SK-N-SH (cell line): ENCODE measurements around the gene POLA1. TPM values are rescaled to one million over a fixed set of nuclear protein-coding genes. Genes with fewer than 3 reads are reported as not detected.

Source experiments
- CTCF ChIA-PET: fragments of 300-600, 350-600 bp; formaldehyde crosslinking; extraction: SDS; loops from one replicate; lab custom pipeline; 2021; lab: Yijun Ruan, JAX
- POLR2A ChIA-PET: fragments of 350-600 bp; sonication (Branson Sonifier 250); formaldehyde crosslinking; extraction: SDS; loops from one replicate; lab custom pipeline; 2020; ENCODE audit warnings: antibody characterized with exemption, inconsistent platforms; lab: Yijun Ruan, JAX
- DNase-seq: peaks from one replicate; pipeline ENCODE4 v3.0.0; 2012
- H2AFZ ChIP-seq: fragments of 200-600 bp; sonication (generic); 2 replicates; pipeline ENCODE4 v1.8.1; 2016; ENCODE audit warnings: antibody characterized with exemption, mild to moderate bottlenecking, low read depth
- H3F3A ChIP-seq: fragments of 200-600 bp; sonication (generic); replicated peaks from 2 replicates; pipeline ENCODE3; 2016; ENCODE audit warnings: antibody characterized with exemption, mild to moderate bottlenecking; ENCODE audit not compliant: insufficient read depth
- H3K27ac ChIP-seq, 2 experiments: fragments of 200-500 bp in 1 of 2; fragments of 200-600 bp in 1 of 2; sonication (Bioruptor generic) in 1 of 2; sonication (generic), shearing (Covaris generic) in 1 of 2; 2 replicates each; pipeline versions ENCODE4 v1.5.1 to v1.6.1; 2014 to 2016; ENCODE audit warnings: low read depth in 2 of 2, inconsistent platforms in 1 of 2, low read length in 1 of 2, mild to moderate bottlenecking in 1 of 2, mixed read lengths in 1 of 2
- H3K27me3 ChIP-seq: fragments of 200-600 bp; sonication (generic), shearing (Covaris generic); 2 replicates; pipeline ENCODE4 v1.6.1; 2016; ENCODE audit warnings: mixed run types; ENCODE audit not compliant: insufficient read depth
- H3K36me3 ChIP-seq, 2 experiments: fragments of 200-500 bp in 1 of 2; fragments of 200-600 bp in 1 of 2; sonication (Bioruptor generic) in 1 of 2; sonication (generic) in 1 of 2; replicated peaks in 1 of 2; 2 replicates each; pipeline versions ENCODE3 to v1.5.1; 2014 to 2016; ENCODE audit warnings: low read length in 1 of 2, mild to moderate bottlenecking in 1 of 2; ENCODE audit not compliant: insufficient read depth in 2 of 2, control insufficient read depth in 1 of 2
- H3K4me1 ChIP-seq, 2 experiments: fragments of 200-500 bp in 1 of 2; fragments of 200-600 bp in 1 of 2; sonication (Bioruptor generic) in 1 of 2; sonication (generic), shearing (Covaris generic) in 1 of 2; 2 replicates each; pipeline versions ENCODE4 v1.5.1 to v1.6.1; 2014 to 2016; ENCODE audit warnings: low read depth in 1 of 2, low read length in 1 of 2, mixed run types in 1 of 2; ENCODE audit not compliant: insufficient read depth in 2 of 2, control insufficient read depth in 1 of 2
- H3K4me2 ChIP-seq: fragments of 200-600 bp; sonication (generic), shearing (Covaris generic); 2 replicates; pipeline ENCODE4 v1.6.1; 2017; ENCODE audit warnings: mixed run types
- H3K4me3 ChIP-seq, 2 experiments: fragments of 200-500 bp in 1 of 2; fragments of 200-600 bp in 1 of 2; sonication (Bioruptor generic) in 1 of 2; sonication (generic), shearing (Covaris generic) in 1 of 2; 2 replicates each; pipeline versions ENCODE4 v1.5.1 to v1.8.1; 2014 to 2016; ENCODE audit warnings: low read depth in 2 of 2, inconsistent platforms in 1 of 2, low read length in 1 of 2, mild to moderate bottlenecking in 1 of 2, mixed read lengths in 1 of 2, moderate library complexity in 1 of 2
- H3K79me2 ChIP-seq: fragments of 200-600 bp; sonication (generic); 2 replicates; pipeline ENCODE4 v1.8.1; 2017; ENCODE audit warnings: mild to moderate bottlenecking; ENCODE audit not compliant: insufficient read depth
- H3K9ac ChIP-seq: fragments of 200-600 bp; sonication (generic); 2 replicates; pipeline ENCODE4 v1.6.1; 2017; ENCODE audit warnings: mixed run types
- H3K9me2 ChIP-seq: fragments of 200-600 bp; sonication (generic); 2 replicates; pipeline ENCODE4 v1.6.1; 2017; ENCODE audit warnings: mixed run types
- H3K9me3 ChIP-seq: fragments of 200-600 bp; sonication (generic); 2 replicates; pipeline ENCODE4 v1.6.1; 2017; ENCODE audit warnings: mixed run types, mild to moderate bottlenecking, moderate library complexity
- H4K20me1 ChIP-seq: fragments of 200-600 bp; sonication (generic); 2 replicates; pipeline ENCODE4 v1.6.1; 2017; ENCODE audit warnings: mild to moderate bottlenecking, mixed run types; ENCODE audit not compliant: insufficient read depth
- CHD2 ChIP-seq: fragments of 150-350 bp; IDR thresholded peaks from 2 replicates; pipeline ENCODE4 v1.6.1; 2018; ENCODE audit warnings: low read length; ENCODE audit not compliant: partially characterized antibody
- EP300 ChIP-seq, 2 experiments: IDR thresholded peaks; 2 replicates each; pipeline versions ENCODE4 v1.4.0 to v1.6.1; 2012; ENCODE audit warnings: borderline replicate concordance in 1 of 2, low read depth in 1 of 2, low read length in 1 of 2
- EZH2phosphoT487 ChIP-seq: fragments of 200-600 bp; sonication (generic); IDR thresholded peaks from 2 replicates; pipeline ENCODE4 v1.6.1; 2017; ENCODE audit warnings: low read depth, mixed run types, mild to moderate bottlenecking, antibody characterized with exemption, moderate library complexity, borderline replicate concordance
- FOXJ3 ChIP-seq: sonication (generic); formaldehyde crosslinking; IDR thresholded peaks from 2 replicates; pipeline ENCODE4 v1.5.1; 2020; ENCODE audit warnings: mild to moderate bottlenecking, missing genetic modification reagents
- FOXM1 ChIP-seq: IDR thresholded peaks from 2 replicates; pipeline ENCODE4 v1.4.0; 2012; ENCODE audit warnings: low read depth, mild to moderate bottlenecking
- GABPA ChIP-seq: IDR thresholded peaks from 2 replicates; pipeline ENCODE4 v1.4.0; 2012; ENCODE audit warnings: low read depth, mild to moderate bottlenecking
- GATA2 ChIP-seq: sonication (generic); formaldehyde crosslinking; IDR thresholded peaks from 2 replicates; pipeline ENCODE4 v1.5.0; 2020; ENCODE audit warnings: mild to moderate bottlenecking, missing genetic modification reagents
- JUND ChIP-seq: IDR thresholded peaks from 2 replicates; pipeline ENCODE4 v1.4.0; 2012
- MEF2A ChIP-seq: IDR thresholded peaks from 2 replicates; pipeline ENCODE4 v1.4.0; 2012; ENCODE audit warnings: low read depth, borderline replicate concordance
- NFIC ChIP-seq: IDR thresholded peaks from 2 replicates; pipeline ENCODE4 v1.4.0; 2012; ENCODE audit warnings: borderline replicate concordance
- NRF1 ChIP-seq: IDR thresholded peaks from 2 replicates; pipeline ENCODE4 v1.6.1; 2012; ENCODE audit warnings: low read depth, mild to moderate bottlenecking, low read length
- RCOR1 ChIP-seq: fragments of 150-350 bp; IDR thresholded peaks from 2 replicates; pipeline ENCODE4 v1.6.1; 2017; ENCODE audit warnings: antibody characterized with exemption, low read length
- RFX5 ChIP-seq: IDR thresholded peaks from 2 replicates; pipeline ENCODE4 v1.6.1; 2012; ENCODE audit warnings: mild to moderate bottlenecking, improper control_type of control experiment, low read length
- RXRA ChIP-seq: IDR thresholded peaks from 2 replicates; pipeline ENCODE4 v1.4.0; 2012; ENCODE audit warnings: low read depth, mild to moderate bottlenecking, borderline replicate concordance
- TCF12 ChIP-seq: IDR thresholded peaks from 2 replicates; pipeline ENCODE4 v1.4.0; 2012
- WGBS: methylation state at CpG from one replicate; pipeline ENCODE4 v1.1.6; 2017; ENCODE audit warnings: low lambda C conversion rate; 5-methylcytosine and 5-hydroxymethylcytosine counted together
- polyA plus RNA-seq, 3 experiments: library from polyadenylated mRNA; depleted of rRNA; stranded (reverse); fragments of >200 nt; gene quantifications; 2 replicates each; pipeline ENCODE4 v1.2.3, GENCODE V29; 2012
- TF ChIP-seq, protein P1 (sequence below): IDR thresholded peaks from 2 replicates; pipeline ENCODE4 v1.6.1; 2012; ENCODE audit warnings: mild to moderate bottlenecking, low read depth, low read length, moderate library complexity
- TF ChIP-seq, protein P2 (sequence below): IDR thresholded peaks from 2 replicates; pipeline ENCODE4 v1.4.0; 2012; ENCODE audit warnings: low read depth, borderline replicate concordance
- TF ChIP-seq, protein P3 (sequence below): fragments of 150-350 bp; IDR thresholded peaks from 2 replicates; pipeline ENCODE4 v1.6.1; 2017; ENCODE audit warnings: antibody characterized with exemption, low read length, low read depth, borderline replicate concordance
- TF ChIP-seq, protein P4 (sequence below): IDR thresholded peaks from 2 replicates; pipeline ENCODE4; 2012
- TF ChIP-seq, protein P5 (sequence below): fragments of 200-600 bp; sonication (generic); IDR thresholded peaks from 2 replicates; pipeline ENCODE4 v1.6.1; 2017; ENCODE audit warnings: antibody characterized with exemption, mild to moderate bottlenecking, moderate library complexity

The POLA1 gene
- polyA plus RNA-seq, 1 of the 3 experiments (the other 2 are of a cell fraction) = 2.8 TPM

DNA sequence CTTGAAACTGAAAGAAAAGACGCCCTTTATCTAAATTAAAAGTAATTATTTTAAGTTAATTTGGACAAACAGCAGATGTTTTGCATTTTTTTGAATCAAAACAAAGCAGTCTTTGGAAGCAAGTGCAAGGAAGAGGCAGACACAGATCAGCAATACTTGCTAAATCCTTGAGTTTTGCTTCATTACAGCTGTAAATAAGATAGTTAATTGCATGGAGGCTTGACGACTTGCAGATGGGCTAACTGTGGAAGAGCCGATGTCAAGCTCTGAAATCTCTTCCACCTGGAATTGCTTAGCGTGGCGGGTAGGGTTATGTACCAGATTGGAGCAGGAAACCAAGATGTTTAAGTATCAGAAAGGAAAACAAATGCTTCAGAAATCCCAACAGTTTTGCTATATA is 148.8 kb downstream of the POLA1 start:
- CTCF ChIA-PET = interaction anchor here (1.1 kb wide), 1 partner anchor 328 kb away, joined by 3 read pairs; no protein-coding TSS in a partner anchor
- no peak for DNase-seq
- Histone ChIP-seq H3K9ac (no peak overlapping the region), H3K27me3 (no peaks in the 10 kb centered on the region), H4K20me1 (no peaks in the 10 kb centered on the region), H2AFZ (no peak overlapping the region), H3K4me1 (peaks cover 0 to 4% of the 10 kb centered on the region in 2 experiments; a peak in 2 of 4 replicates), H3K9me3 (no peaks in the 10 kb centered on the region), H3K9me2 (no peaks in the 10 kb centered on the region), H3K79me2 (no peaks in the 10 kb centered on the region), H3K27ac (no peak overlapping the region), H3F3A (no peaks in the 10 kb centered on the region), H3K4me3 (no peak overlapping the region), H3K36me3 (peaks cover 0 to 2% of the 10 kb centered on the region in 2 experiments), H3K4me2 (no peak overlapping the region)
- 29% methylated on average over 5 of the region's 5 CpGs for WGBS
- POLR2A ChIA-PET = no interaction called here
- TF ChIP-seq, protein P1, sequence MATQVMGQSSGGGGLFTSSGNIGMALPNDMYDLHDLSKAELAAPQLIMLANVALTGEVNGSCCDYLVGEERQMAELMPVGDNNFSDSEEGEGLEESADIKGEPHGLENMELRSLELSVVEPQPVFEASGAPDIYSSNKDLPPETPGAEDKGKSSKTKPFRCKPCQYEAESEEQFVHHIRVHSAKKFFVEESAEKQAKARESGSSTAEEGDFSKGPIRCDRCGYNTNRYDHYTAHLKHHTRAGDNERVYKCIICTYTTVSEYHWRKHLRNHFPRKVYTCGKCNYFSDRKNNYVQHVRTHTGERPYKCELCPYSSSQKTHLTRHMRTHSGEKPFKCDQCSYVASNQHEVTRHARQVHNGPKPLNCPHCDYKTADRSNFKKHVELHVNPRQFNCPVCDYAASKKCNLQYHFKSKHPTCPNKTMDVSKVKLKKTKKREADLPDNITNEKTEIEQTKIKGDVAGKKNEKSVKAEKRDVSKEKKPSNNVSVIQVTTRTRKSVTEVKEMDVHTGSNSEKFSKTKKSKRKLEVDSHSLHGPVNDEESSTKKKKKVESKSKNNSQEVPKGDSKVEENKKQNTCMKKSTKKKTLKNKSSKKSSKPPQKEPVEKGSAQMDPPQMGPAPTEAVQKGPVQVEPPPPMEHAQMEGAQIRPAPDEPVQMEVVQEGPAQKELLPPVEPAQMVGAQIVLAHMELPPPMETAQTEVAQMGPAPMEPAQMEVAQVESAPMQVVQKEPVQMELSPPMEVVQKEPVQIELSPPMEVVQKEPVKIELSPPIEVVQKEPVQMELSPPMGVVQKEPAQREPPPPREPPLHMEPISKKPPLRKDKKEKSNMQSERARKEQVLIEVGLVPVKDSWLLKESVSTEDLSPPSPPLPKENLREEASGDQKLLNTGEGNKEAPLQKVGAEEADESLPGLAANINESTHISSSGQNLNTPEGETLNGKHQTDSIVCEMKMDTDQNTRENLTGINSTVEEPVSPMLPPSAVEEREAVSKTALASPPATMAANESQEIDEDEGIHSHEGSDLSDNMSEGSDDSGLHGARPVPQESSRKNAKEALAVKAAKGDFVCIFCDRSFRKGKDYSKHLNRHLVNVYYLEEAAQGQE = no peak
- no peak for TF ChIP-seq CHD2
- TF ChIP-seq MEF2A = no peak
- TF ChIP-seq FOXM1 = no peak
- TF ChIP-seq EZH2phosphoT487 = no peak
- TF ChIP-seq FOXJ3 (CRISPR knock-in tag) = no peak
- TF ChIP-seq RXRA = no peak
- TF ChIP-seq NFIC = no peak
- TF ChIP-seq, protein P2, sequence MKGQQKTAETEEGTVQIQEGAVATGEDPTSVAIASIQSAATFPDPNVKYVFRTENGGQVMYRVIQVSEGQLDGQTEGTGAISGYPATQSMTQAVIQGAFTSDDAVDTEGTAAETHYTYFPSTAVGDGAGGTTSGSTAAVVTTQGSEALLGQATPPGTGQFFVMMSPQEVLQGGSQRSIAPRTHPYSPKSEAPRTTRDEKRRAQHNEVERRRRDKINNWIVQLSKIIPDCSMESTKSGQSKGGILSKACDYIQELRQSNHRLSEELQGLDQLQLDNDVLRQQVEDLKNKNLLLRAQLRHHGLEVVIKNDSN = no peak
- no peak for TF ChIP-seq NRF1
- TF ChIP-seq EP300 (IDR thresholded peaks at IDR 0.05; ENCODE audit: borderline replicate concordance in 1 of 2, low read depth in 1 of 2, low read length in 1 of 2) = no peak
- TF ChIP-seq, protein P3, sequence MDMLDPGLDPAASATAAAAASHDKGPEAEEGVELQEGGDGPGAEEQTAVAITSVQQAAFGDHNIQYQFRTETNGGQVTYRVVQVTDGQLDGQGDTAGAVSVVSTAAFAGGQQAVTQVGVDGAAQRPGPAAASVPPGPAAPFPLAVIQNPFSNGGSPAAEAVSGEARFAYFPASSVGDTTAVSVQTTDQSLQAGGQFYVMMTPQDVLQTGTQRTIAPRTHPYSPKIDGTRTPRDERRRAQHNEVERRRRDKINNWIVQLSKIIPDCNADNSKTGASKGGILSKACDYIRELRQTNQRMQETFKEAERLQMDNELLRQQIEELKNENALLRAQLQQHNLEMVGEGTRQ = no peak
- TF ChIP-seq TCF12 = no peak
- TF ChIP-seq GABPA = no peak
- no peak for TF ChIP-seq JUND
- no peak for TF ChIP-seq RCOR1
- TF ChIP-seq RFX5 = no peak
- TF ChIP-seq, protein P4, sequence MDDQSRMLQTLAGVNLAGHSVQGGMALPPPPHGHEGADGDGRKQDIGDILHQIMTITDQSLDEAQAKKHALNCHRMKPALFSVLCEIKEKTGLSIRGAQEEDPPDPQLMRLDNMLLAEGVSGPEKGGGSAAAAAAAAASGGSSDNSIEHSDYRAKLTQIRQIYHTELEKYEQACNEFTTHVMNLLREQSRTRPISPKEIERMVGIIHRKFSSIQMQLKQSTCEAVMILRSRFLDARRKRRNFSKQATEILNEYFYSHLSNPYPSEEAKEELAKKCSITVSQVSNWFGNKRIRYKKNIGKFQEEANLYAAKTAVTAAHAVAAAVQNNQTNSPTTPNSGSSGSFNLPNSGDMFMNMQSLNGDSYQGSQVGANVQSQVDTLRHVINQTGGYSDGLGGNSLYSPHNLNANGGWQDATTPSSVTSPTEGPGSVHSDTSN = no peak
- no peak for TF ChIP-seq GATA2 (CRISPR knock-in tag)
- TF ChIP-seq, protein P5, sequence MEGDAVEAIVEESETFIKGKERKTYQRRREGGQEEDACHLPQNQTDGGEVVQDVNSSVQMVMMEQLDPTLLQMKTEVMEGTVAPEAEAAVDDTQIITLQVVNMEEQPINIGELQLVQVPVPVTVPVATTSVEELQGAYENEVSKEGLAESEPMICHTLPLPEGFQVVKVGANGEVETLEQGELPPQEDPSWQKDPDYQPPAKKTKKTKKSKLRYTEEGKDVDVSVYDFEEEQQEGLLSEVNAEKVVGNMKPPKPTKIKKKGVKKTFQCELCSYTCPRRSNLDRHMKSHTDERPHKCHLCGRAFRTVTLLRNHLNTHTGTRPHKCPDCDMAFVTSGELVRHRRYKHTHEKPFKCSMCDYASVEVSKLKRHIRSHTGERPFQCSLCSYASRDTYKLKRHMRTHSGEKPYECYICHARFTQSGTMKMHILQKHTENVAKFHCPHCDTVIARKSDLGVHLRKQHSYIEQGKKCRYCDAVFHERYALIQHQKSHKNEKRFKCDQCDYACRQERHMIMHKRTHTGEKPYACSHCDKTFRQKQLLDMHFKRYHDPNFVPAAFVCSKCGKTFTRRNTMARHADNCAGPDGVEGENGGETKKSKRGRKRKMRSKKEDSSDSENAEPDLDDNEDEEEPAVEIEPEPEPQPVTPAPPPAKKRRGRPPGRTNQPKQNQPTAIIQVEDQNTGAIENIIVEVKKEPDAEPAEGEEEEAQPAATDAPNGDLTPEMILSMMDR = no peak
